HG02571 (cell line): ENCODE data around the gene WDFY1.
"Not testable (repeated sequence)": the region's sequence is repeated elsewhere in the genome, so short reads cannot be mapped to it uniquely, and the experiment has no call there.

Experiments used
- ATAC-seq: cut with Tn5 transposase; IDR thresholded peaks from one replicate; pipeline ENCODE4 v1.9.1; 2021; ENCODE audit warnings: mild to moderate bottlenecking, moderate library complexity; ENCODE audit not compliant: unreplicated experiment

Gene WDFY1

GRCh38 chr2:223900531-223900930 lies 44.6 kb downstream of the WDFY1 start:
- no peak for ATAC-seq

DNA sequence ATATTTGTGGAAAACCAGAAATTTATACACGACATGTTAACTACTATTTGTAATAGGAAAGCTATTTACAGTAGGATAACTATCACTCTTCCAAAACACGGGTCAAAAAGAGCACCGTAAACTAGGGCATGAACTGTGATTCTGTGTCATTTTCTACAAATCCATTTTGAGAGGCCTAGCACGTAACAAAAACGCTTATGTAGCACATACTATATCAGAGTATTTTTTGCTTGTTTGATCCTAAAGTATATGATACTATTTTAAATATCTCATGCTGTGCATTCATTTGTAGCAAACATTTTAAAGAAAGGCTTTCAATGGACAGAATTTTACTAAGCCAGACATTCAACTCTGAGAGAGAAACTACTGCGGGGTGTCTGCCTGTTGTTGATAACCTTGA lies 45.1 kb downstream of the WDFY1 start:
- ATAC-seq: no peak

GRCh38 chr2:223897669-223898330 lies 47.3 kb downstream of the WDFY1 start:
- ATAC-seq: no peak

DNA sequence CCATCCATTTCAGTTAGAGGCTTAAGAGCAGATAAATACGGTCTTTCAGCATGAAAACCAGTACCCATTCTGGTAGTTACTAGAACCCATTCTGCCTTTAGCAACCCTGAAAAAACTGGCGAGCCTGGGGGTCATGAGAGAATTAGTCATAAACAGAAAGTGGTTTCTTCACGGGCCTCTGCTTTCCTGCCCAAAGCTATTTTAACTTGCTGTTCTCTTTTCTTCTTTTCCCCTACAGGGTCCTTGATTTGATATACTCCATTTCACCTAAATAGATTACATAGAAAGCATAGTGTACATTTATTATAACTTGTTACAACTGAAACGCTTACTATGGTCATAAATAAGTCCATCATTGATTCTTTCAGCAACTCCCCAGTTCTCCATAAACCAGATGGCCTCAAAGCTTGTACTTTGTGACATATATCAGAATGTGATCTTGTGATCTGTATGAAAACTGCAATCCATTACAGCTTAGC lies 48.3 kb downstream of the WDFY1 start:
- peak; percentile 64 for ATAC-seq

DNA sequence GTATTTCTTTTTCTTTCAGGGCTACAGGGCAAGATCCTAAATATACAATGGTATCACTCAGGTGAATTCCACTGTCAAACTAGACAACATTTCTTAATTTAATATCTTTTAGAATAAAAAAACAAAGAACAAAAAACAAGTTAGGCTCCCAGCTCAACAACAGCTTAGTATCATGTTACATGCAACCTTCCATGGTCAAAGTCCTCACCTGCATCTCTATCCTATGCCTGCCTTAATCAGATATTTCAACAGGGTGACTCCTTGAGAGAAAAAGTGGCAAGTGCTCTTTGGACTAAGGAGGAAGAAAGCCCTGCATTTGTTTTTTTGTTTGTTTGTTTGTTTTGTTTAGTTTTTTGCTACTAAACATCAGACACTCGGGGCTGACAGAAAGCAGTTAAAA lies 50.2 kb downstream of the WDFY1 start:
- no peak for ATAC-seq

DNA sequence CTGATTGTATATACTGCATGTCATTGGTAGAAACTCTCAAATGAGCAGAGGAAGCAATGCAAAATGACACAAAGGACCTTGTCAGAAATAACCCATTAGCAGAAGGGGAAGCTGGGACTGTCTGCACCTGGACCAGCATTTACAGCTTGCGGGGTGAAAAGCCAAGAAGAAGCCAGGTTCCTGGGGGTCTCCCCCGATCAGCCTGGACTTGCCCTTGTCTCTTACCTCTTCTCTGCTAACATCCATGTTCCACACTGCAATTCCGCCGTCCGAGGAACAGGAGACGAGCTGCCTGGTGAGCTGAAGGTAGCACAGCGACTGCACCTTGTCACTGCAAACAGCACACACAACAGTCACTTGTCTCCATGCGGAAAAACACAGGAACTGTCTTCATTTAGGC lies 51.1 kb downstream of the WDFY1 start:
- ATAC-seq: no peak

GRCh38 chr2:223890721-223891120 lies 54.4 kb downstream of the WDFY1 start:
- no peak for ATAC-seq

DNA sequence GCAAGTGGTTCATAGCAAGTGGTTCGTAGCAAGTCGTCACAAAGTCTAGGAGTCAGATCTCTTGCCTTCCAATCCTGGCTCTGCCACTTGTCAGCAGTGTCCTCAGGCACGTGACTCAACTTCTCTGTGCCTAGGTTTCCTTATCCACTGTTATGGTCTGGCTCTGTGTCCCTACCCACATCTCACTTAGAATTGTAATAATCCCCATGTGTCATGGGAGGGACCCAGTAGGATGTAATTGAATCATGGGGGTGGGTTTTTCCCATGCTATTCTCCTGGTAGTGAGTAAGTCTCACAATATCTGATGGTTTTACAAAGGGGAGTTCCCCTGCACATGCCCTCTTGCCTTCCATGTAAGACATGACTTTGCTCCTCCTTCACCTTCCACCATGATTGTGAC lies 55.9 kb downstream of the WDFY1 start:
- ATAC-seq: no peak

DNA sequence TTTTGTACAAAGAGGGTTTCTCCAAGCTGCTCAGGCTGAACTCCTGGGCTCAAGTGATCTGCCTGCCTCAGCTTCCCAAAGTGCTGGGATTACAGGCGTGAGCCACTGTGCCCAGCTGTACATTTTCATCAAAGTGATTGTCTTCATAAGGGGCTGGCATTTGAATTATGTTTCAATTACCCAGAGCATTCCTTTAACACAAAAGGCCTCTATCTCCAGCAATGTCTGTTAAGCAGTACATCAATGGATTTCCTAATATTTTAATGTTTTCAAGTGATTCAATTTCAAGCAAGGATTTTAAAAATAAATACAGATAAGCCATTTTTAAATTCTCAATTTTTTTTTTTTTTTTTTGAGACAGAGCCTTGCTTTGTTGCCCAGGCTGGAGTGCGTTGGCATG lies 56.9 kb downstream of the WDFY1 start:
- no peak for ATAC-seq

DNA sequence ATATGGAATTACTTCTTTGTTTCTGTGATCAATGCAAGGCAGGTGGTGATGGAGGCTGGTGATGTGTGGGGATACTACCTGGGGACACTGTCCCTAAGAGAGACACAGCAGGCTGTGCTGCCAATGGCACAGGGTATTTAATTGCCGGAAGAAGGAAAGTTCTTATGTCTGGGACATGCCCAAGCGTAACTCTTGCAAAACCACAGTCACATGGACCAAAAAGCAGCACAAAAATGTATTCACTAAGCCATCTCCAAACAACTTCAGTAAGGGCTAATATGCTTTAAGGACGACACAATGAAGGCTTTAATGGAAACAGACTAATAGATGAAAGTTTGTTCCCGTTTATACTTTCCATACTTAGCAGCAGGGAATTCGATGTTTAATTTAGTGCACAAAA lies 58.0 kb downstream of the WDFY1 start:
- no peak for ATAC-seq

DNA sequence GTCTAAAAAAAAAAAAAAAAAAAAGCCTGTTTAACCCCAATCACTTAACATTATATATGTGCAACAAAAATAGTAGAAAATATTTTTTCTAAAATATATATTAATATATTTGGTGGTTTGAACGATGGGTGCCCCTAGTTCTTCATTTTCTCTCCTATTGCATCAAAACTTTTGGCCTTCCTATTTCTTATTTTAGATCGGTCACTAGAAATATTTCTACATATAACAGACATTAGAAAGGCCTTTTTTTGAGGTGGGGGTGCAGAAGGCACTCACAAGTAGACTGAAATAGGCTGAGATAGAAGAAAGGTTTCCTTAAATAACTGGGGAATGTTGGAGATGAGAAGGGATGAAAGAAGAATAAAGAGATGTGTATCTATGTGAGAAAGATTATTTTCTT lies 58.4 kb downstream of the WDFY1 start:
- ATAC-seq: no peak

DNA sequence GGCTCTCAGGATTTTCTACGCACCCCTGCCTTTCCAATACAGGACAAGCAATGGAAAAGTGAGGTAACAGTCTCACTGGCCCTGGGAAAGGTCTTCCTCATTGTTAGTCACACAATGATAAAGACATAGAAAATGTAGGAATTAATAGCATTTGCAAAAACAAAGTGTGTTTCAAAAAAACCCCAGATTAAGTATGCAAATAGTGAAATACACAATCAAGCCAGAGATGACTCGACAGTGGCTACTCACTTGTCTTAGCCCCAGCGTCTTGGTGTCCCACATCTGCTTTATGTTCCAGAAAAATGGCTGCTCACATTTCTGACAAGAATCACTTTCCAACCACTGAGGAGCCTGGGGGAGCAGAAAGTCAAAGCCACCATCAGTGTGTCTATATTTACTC lies 60.7 kb downstream of the WDFY1 start:
- ATAC-seq: peak; percentile 88

- ATAC-seq: no peak
Observed at GRCh38 chr2:223882715-223883114, 62.4 kb downstream of the WDFY1 start.

DNA sequence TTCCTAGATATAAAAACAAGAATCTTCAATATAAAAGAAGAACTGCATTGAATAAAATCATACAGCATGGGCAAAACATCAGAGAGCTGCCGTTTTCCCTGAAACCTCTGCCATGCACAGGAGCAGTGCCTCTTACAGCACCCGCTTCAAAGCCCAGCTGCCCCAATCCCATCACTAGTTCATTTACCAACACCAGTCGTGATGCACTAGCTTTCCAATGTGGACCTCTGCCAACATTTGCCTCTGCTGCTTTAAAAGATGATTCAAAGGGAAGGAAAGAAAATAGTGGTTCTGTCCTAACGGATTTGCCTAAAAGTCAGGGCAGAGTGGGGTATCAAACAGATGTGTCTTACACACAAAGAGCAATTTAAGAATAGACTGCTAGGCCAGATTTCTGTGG lies 64.3 kb downstream of the WDFY1 start:
- no peak for ATAC-seq

DNA sequence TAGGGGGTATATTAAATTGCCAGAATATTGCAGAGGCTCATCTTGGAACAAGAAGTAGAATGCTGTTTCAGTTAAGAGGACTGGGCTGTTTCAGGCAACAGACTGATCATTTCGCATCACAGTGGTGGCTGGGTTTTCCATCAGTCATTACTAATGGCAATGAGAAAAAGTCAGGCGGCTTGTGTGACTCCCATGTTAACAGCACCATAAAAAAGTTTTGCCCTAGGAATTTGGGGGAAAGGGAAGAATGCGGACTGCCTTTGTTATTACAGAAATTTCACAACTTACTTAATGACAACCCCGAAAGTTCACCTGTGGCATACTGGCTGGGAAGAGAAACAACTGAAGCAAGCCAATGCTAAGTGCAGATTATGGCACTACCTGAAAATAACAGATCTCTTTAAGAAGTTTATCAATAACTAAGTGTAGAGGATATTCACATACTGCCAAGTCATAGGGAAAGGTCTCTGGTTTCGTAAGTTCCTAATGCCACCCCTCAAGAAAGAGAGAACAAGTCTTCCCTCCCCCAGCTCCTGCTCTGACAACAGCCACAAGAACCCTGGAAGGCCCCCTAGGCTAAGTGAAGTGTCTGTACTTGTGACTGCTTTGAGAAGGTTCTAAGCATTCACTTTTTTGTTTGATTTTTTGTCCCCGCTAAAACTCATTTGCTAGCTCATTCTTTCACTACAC lies 67.3 kb downstream of the WDFY1 start:
- peak; percentile 49 for ATAC-seq

DNA sequence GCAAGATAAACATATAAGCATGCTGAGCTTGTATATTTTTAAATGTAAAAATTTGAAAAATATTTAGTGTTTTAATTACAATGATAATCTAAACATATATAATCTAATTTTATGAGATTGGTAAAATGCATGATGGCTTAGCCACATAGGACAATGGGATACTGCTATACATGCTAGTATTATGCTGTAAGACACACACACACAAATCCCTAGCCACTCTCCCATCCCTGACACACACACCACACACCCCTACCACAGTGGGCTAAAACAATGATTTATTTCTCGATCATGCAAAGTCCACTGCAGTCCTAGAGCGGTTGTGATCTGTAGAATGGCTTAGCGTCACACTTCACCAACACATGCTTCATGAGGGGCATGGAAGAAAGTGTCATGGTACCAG lies 71.5 kb downstream of the WDFY1 start:
- ATAC-seq: no peak

- not testable (repeated sequence) for ATAC-seq
Observed at GRCh38 chr2:223872772-223873171, 72.4 kb downstream of the WDFY1 start.

- ATAC-seq: not testable (repeated sequence)
Observed at GRCh38 chr2:223871661-223872060, 73.5 kb downstream of the WDFY1 start.

DNA sequence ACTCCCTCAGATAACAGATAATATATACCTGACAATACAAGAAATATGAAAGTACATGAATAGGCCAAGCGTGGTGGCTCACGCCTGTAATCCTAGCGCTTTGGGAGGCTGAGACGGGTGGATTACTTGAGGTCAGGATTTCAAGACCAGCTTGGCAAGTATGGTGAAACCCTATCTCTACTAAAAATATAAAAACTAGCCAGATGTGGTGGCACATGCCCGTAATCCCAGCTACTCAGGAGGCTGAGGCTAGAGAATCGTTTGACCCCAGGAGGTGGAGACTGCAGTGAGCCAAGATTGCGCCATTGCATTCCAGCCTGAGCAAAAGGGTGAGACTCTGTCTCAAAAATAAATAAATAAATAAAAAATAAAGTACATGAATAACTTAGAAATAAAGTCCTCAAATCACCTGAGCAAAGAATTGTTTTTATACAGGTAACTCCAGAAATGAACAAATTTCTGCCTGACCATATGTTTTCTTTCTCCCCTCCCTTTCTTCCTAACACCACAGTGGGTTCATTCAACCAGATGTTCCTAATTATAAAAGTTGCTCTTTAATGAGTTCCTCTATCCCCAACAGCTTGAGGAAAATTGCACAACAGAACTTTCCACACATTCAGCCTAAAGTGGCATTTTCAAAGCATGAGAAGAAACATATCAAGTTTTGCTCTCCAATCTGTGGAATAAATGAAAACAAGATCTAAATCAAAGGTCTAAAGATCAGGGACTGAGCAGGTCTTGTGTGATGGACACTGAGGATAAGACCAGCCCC lies 74.1 kb downstream of the WDFY1 start:
- ATAC-seq: no peak

DNA sequence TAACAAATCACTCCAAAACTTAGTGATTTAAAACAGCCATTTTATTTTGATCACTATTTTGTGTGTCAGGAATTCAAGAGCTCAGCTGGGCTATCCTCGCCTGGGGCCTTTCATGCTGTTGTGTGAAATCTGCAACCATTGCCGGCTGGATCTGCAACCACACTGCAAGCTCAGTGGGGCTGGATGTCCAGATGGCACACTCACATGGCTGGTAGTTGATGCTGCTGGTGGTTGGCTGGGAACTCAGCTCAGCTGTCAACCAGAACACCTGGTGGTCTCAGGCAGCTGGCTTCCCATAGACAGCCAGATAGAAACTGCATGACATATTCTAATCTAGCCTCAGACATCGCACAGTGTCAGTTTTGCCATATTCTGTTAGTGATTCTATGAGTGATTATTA lies 77.1 kb downstream of the WDFY1 start:
- ATAC-seq: peak; percentile 68

- ATAC-seq: no peak
Observed at GRCh38 chr2:223865907-223866508, 79.1 kb downstream of the WDFY1 start.
